Inferior parietal cortex (tissue), 1 donor: ENCODE data around the gene RINL.
"Not testable (repeated sequence)": the region's sequence is repeated elsewhere in the genome, so short reads cannot be mapped to it uniquely, and the experiment has no call there.

Experiments
- DNase-seq: peaks from one replicate; pipeline ENCODE4 v3.0.0-alpha.2; 2016; ENCODE audit errors: extremely low spot score

Gene RINL

GRCh38 chr19:38904581-38905539, 26.8 kb upstream of the RINL start:
- DNase-seq = no peak

- no peak for DNase-seq
Measured at GRCh38 chr19:38901683-38902082, 23.6 kb upstream of the RINL start.

- no peak for DNase-seq
Measured at GRCh38 chr19:38900743-38901190, 22.7 kb upstream of the RINL start.

- DNase-seq = peak; percentile 69
Measured at GRCh38 chr19:38900202-38900629, 22.1 kb upstream of the RINL start.

GRCh38 chr19:38899447-38900201, 21.5 kb upstream of the RINL start, which contains the start of the genes NFKBIB and SIRT2:
NFKBIB (plus strand) TSS chr19:38899969; CDS start chr19:38900033, 64 bp downstream.
SIRT2 (minus strand) TSS chr19:38899618; CDS start chr19:38899521, 97 bp downstream.
- peak; percentile 100 for DNase-seq

- no peak for DNase-seq
Measured at GRCh38 chr19:38898788-38899446, 20.8 kb upstream of the RINL start.

- DNase-seq = no peak
Measured at GRCh38 chr19:38894968-38895367, 16.9 kb upstream of the RINL start.

GRCh38 chr19:38893341-38893771, 15.3 kb upstream of the RINL start:
- DNase-seq = no peak

- no peak for DNase-seq
Measured at GRCh38 chr19:38892841-38893240, 14.8 kb upstream of the RINL start.

GRCh38 chr19:38891771-38892170, 13.7 kb upstream of the RINL start:
- DNase-seq = peak; percentile 44

- no peak for DNase-seq
Measured at GRCh38 chr19:38890686-38891085, 12.6 kb upstream of the RINL start.

GRCh38 chr19:38889803-38890202, 11.7 kb upstream of the RINL start:
- no peak for DNase-seq

GRCh38 chr19:38888876-38889275, 10.8 kb upstream of the RINL start:
- no peak for DNase-seq

- not testable (repeated sequence) for DNase-seq
Measured at GRCh38 chr19:38884691-38885090, 6.6 kb upstream of the RINL start.

- no peak for DNase-seq
Measured at GRCh38 chr19:38883286-38883685, 5.2 kb upstream of the RINL start.

GRCh38 chr19:38880882-38881609, 3.0 kb upstream of the RINL start:
- no peak for DNase-seq

- DNase-seq = no peak
Measured at GRCh38 chr19:38880076-38880881, 2.2 kb upstream of the RINL start.

GRCh38 chr19:38879400-38879751, 1.3 kb upstream of the RINL start:
- DNase-seq = no peak

- no peak for DNase-seq
Measured at GRCh38 chr19:38878575-38879399, 712 bp upstream of the RINL start.
